GM21576 (cell line): Measurements from ENCODE around the gene YAE1.
A peak's percentile ranks its signal among the peaks of the same experiment; 100 is the strongest.

Experiments used
- ATAC-seq: cut with Tn5 transposase; IDR thresholded peaks from one replicate; pipeline ENCODE4 v1.9.1; 2021; ENCODE audit warnings: mild to moderate bottlenecking, moderate library complexity; ENCODE audit not compliant: unreplicated experiment

The YAE1 gene

DNA sequence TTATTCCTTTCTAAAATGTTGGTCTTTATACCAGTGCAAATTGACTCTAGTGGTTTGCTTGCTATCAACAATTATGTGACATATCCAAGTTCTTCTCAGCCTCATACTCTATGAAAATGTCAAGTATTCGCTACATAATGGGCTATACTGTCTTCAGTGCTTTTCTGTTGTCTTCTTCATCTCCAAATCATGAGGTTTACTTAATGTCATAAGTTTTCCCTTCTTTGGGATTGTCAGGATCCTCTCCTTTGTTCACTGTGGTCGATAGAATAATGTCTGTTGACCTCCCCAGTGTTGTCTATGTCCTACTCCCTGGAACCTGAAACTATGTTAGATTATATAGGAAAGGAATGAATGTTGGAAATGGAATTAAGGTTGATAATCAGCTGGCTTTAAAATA lies 40.7 kb downstream of the YAE1 start:
- ATAC-seq = no peak

DNA sequence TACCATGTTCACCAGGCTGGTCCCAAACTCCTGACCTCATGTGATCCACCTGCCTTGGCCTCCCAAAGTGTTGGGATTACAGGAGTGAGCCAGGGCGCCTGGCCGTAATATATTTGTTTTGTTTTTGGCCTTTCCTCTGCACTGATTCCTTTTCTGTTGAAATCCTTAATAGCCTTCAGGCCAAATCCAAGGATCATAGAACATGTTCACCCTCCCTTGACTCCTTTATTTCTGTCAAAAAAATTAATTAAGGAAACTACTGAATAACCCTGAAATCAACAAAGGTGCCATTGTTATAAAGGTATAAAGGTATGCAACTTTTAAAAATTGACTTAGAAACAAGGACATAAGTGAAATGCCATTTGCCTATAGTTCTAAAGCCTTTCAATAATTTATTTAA lies 41.7 kb downstream of the YAE1 start:
- no peak for ATAC-seq

DNA sequence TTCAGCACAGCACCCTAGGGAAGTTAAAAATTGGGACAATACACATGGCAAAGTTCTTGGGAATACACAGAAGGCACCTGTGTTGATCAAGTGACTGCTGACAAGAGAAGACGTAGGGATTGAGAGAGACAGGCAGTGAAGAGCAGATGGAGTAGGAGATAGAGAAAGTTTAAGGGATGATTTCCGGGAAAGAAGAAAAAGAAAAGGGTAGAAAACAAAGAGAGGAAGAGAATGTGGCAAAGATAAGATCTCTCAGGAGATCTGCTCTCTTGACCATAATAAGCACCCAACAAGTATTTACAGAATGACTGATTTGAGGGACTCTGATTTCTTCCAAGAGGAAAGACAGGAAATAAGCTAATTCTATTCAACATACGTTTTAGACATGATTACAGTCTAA lies 42.1 kb downstream of the YAE1 start:
- no peak for ATAC-seq

DNA sequence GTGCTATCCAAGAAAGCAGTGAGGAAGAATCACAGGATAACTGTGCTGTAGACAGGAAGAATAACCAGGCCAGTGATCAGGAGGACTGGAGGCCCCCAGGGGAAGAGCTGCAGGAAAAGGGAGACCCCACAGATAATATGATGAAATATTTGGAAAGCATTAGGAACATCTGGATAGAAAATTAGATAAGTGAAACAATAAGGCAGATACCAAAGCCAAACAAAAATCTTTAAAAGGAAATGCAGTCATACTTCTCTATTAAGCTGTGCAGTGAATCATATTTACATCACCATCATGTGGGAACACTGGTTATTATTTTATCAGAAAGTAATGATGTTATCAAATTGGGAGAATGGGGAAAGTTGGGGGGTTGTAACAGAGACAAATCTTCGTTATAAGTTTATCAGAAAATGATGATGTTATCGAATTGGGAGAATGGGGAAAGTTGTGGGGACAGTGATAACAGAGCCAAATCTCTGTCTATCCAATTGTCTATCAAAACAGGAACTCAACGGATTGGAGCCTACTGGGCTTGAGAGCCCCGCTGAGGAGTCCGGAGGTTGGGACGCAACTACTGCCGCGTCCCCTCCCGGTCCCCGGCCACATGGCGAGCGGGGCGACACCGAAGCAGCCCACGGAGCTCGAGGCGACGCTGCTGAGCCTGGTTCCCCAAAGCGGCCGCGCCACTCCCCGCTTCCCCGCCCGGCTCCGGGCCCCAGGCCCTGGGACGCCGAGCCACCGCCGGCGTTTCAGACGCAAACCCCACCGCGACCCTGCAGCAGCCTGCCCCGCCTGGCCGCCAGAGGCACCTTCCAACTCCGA lies 43.1 kb downstream of the YAE1 start:
- no peak for ATAC-seq

DNA sequence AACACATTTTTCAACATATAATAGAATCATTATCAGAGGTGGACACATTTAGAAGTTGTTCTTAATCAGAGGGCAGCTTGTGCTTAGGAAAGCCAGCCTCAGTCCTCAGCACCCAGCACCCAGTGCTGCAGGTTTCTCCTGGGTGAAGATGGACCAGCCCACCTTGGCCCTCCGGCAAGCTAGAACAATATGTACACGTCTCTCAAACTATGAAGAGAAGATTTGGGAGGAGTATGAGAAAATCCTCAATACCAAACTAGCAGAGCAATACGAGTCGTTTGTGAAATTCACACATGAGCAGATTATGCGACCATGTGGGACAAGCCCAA lies 43.7 kb downstream of the YAE1 start:
- ATAC-seq = no peak

DNA sequence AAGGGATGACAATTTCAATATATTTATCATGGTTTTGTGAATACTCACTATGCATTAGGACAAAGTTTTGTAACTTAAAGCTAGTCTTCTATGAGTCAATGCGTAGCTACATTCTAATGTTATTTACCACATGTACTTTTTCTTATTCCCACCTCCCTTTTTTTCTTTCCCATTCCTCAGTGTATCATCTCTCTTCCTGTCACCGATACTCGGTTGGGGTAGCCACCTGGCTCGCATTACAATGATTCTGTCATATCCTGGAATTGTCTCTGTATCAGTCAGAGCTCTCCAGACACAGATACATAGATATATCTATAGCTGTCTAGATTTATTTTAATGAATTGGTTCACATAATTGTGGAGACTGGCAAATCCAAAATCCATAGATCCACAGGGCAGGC lies 47.4 kb downstream of the YAE1 start:
- no peak for ATAC-seq

DNA sequence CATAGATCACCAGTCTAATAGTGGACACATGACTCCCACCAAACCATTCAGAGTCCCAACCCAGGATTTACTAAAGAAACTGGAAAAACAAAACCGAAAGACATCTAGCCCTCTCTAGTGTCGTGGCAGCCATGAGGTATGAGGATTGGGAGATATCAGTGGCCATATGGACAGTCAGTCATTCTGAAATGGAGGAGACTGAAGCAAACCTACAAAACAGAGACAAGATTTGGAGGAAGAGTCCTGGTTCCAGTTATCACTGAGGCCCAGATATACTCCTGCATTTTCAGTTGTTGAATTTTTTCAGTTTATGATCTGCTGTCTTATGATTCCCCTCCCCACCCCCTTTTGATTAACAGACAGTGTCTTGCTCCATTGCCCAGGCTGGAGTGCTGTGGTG lies 48.1 kb downstream of the YAE1 start:
- ATAC-seq = no peak

DNA sequence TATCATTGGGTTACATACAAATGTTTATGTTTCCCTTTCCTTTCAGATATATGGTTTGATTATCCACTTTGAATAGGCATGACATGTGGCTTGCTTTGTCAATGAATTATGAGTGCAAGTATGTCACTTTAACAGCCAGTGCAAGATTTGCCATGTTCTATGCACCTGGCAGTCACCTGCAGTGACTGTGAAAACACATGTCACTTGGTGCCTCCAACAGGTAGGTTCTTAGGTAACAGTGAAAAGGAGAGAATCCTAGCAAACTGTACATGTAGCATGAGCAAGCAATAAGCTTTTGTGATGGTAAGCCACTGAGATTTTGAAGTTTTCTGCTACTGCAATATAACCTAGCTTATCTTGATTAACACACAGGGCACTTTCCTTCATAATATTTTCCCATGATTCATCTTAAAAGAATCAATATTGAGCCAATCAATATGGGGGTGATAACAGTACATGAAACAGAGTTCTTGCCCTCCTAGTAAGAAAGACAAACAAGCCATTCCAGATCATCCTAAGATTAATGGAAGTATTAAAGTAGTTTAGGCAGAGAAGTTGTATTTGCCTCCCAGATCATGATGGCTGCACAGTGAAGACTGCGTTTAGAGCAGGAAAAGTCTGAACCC lies 49.3 kb downstream of the YAE1 start:
- no peak for ATAC-seq

DNA sequence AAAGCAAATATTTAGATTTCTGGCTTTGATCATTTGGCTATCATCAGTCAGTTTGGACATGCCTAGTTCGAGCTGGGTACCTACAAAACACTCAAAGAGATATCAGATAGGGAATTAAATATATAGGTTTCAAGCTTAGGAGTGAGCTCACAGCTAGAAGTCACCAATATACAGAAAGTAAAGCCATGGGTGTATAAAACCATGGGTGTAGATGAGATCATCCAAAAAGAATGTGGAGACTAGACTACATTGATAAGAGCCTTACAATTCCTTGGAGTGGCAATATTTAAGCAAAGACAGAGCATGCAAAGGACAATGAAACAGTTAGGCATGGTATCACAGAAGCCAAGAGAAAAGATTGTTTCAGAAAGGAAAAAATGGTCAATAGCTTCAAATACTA lies 49.9 kb downstream of the YAE1 start:
- ATAC-seq = no peak

DNA sequence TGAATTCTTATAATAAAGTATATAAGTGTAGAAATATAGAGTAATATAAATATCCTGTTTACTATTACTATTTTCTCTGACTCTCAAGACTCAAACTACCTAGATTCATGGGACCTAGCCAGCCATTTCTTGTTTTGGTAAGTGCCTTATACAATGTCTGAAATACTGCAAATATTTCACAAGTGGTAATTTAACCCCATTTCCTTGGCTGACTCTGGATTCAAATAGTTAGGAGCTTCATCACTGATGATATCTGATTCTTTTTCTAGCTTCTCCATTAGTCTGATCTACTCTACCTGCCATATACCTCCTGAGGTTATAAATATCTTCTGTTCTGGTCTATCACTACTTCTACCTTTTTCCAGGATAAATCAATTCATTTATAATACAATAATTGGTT lies 50.8 kb downstream of the YAE1 start:
- ATAC-seq = no peak

DNA sequence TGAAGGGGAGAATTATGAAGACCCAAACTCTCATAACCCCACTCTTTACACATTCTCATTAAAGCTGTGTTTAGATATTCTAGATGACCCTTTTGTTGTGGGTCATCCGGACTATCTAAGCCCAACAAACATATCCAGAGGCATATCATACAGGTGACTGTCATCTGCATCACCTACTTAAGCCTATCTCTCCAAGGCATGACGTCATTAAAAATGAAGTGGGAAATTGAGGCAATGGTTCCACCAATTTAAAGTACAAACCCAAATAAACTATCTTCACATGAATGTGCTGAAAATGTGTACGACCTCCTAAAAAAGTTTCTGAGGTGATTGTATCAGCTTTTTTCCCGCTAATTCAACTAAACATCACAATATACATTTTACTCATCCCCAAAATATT lies 52.7 kb downstream of the YAE1 start:
- ATAC-seq = no peak

DNA sequence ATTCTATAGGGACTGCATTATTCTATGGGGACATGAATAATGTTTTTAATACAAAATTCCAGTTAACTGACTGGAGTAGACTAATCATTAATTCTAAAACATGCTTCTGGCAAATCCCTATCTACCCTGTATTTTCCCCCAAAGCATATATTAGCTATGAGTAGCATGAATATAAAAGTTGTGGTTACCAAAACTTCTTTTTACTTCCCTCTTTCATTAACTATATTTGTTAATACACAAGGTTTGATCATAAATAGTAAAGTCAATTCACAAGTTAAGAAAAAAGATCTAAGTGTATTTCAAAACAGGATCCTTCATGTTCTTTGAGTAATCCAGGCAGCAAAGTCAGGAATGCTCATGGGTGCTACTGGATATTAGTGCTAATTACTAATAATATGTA lies 54.3 kb downstream of the YAE1 start:
- ATAC-seq = no peak

DNA sequence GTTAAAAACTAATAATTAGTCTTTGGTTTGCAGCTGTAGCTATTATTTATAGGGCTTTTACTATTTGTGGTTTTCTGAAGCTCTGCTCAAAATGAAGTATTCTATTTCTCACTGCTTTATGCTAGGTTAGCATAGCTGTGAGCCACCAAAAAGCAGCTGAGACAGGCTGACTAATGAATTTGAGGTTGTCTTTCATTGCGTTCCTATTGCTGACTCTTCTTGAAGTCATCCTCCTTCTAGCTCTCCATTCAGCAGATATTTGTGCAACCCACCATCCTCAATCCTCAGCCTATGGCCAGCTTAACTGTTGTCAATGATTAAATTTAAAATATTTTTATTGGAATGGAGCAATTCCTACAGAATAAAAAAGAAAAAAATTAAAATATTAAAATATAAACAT lies 55.1 kb downstream of the YAE1 start:
- ATAC-seq = no peak

DNA sequence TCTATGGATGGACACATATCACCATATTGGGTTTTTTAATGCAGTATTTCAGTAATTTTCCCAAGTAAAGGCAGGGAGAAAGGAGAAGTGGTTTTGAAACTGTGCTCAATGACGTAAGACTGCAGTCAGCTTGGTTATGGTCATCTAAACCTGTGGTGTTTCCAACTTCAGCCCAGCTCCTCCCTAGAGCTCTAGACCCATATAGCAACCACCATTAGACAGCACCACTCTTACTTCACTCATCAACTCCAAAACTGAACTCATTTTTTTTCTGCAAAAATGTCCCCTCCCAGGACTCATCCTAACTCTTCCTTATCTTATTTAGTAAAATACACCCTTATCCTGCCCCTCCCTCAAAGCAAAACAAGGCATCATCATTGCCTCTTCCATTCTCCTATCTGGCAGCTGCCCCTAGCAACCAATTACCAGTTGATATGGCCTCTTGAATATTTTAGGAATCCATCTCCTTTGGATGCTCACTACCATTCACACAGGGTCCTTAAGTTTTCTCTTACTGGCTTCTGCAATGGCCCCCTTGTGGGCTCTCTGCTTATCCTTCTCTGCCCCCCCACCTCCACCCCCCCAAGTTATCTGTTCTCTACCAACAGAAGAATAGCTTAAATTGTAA lies 55.7 kb downstream of the YAE1 start:
- ATAC-seq = peak; percentile 28
